A549 (cell line): ENCODE results near the gene ARHGAP9. TPM values are rescaled to one million over a fixed set of nuclear protein-coding genes. Genes with fewer than 3 reads are reported as not detected.

ENCODE experiments used
- ATAC-seq, 2 experiments: fragments of 200-7000 bp in 1 of 2; fragments of >200 bp in 1 of 2; cut with Nextera tagmentation in 1 of 2; cut with Tn5 transposase in 1 of 2; 3 replicates each; pipeline versions ENCODE4 v1.8.0 to v1.9.1; 2018 to 2020; ENCODE audit warnings: mild to moderate bottlenecking in 1 of 2, moderate library complexity in 1 of 2
- CTCF ChIA-PET: fragments of 300-600 bp; sonication (Branson Sonifier 250); formaldehyde crosslinking; extraction: SDS; loops from one replicate; lab custom pipeline; 2021; ENCODE audit warnings: antibody characterized with exemption, inconsistent platforms; lab: Yijun Ruan, JAX
- POLR2A ChIA-PET: fragments of 350-600 bp; formaldehyde crosslinking; extraction: SDS; loops from one replicate; lab custom pipeline; 2021; ENCODE audit warnings: antibody characterized with exemption, inconsistent platforms; lab: Yijun Ruan, JAX
- DNase-seq, 2 experiments: peaks; one replicate each; pipeline versions ENCODE4 v3.0.0 to v3.0.0-alpha.2; 2011 to 2016; ENCODE audit warnings: low read depth in 1 of 2, low spot score in 1 of 2
- FAIRE-seq: peaks from 2 replicates; lab custom pipeline; 2011; peaks lifted over from hg19 to GRCh38; lab: Jason Lieb, UNC
- H3K27ac ChIP-seq, 2 experiments: fragments of >200 bp; sonication (Bioruptor Twin); formaldehyde crosslinking; 3 replicates each; pipeline ENCODE4 v1.5.1; 2016 to 2017
- H3K4me1 ChIP-seq: fragments of >200 bp; sonication (Bioruptor Twin); formaldehyde crosslinking; 3 replicates; pipeline ENCODE4 v1.6.1; 2016
- H3K4me2 ChIP-seq: fragments of >200 bp; sonication (Bioruptor Twin); formaldehyde crosslinking; 3 replicates; pipeline ENCODE4 v1.6.1; 2016
- H3K4me3 ChIP-seq: fragments of >200 bp; sonication (Bioruptor Twin); formaldehyde crosslinking; 3 replicates; pipeline ENCODE4 v1.5.1; 2016
- H3K9me3 ChIP-seq: fragments of >200 bp; sonication (Bioruptor Twin); formaldehyde crosslinking; 3 replicates; pipeline ENCODE4 v1.6.1; 2016
- CBX8 ChIP-seq: fragments of 200-600 bp; sonication (generic); IDR thresholded peaks from 2 replicates; pipeline ENCODE4 v1.6.1; 2016
- CEBPB ChIP-seq, 2 experiments: fragments of >200 bp in 1 of 2; sonication (Bioruptor Twin) in 1 of 2; formaldehyde crosslinking in 1 of 2; IDR thresholded peaks; 2 replicates each; pipeline ENCODE4 v1.6.1; 2012 to 2016
- CHD2 ChIP-seq: fragments of 150-350 bp; IDR thresholded peaks from 2 replicates; pipeline ENCODE4 v1.6.1; 2014; ENCODE audit warnings: low read length; ENCODE audit not compliant: partially characterized antibody
- CHD4 ChIP-seq: fragments of 200-600 bp; sonication (generic); IDR thresholded peaks from 2 replicates; pipeline ENCODE4 v1.6.1; 2016; ENCODE audit warnings: antibody characterized with exemption, mild to moderate bottlenecking, borderline replicate concordance
- EHF ChIP-seq: fragments of 250-450 bp; sonication (Bioruptor Pico); IDR thresholded peaks from 2 replicates; pipeline ENCODE4 v1.5.0; 2020; ENCODE audit warnings: mild to moderate bottlenecking
- EHMT2 ChIP-seq: fragments of 200-600 bp; sonication (generic); IDR thresholded peaks from 2 replicates; pipeline ENCODE4 v1.6.1; 2016; ENCODE audit warnings: antibody characterized with exemption, low read depth, mild to moderate bottlenecking, moderate library complexity
- EP300 ChIP-seq, 2 experiments: fragments of >200 bp; sonication (Bioruptor Twin); formaldehyde crosslinking; IDR thresholded peaks; 2 replicates in 1 of 2; 3 replicates in 1 of 2; pipeline ENCODE4 v1.6.1; 2016 to 2017
- FOSL2 ChIP-seq, 2 experiments: fragments of 450-650 bp in 1 of 2; fragments of >200 bp in 1 of 2; sonication (Bioruptor Twin) in 1 of 2; formaldehyde crosslinking; IDR thresholded peaks; 2 replicates each; pipeline versions ENCODE4 v1.5.0 to v1.6.1; 2016 to 2020; ENCODE audit warnings: mild to moderate bottlenecking in 1 of 2, moderate library complexity in 1 of 2
- FOXS1 ChIP-seq: fragments of 250-450 bp; sonication (Bioruptor Pico); IDR thresholded peaks from 2 replicates; pipeline ENCODE4 v1.5.0; 2020; ENCODE audit warnings: mild to moderate bottlenecking, moderate library complexity
- GATA3 ChIP-seq: IDR thresholded peaks from 2 replicates; pipeline ENCODE4 v1.6.1; 2012; ENCODE audit warnings: borderline replicate concordance
- HEYL ChIP-seq: fragments of 250-450 bp; sonication (Bioruptor Pico); IDR thresholded peaks from 2 replicates; pipeline ENCODE4 v1.8.0; 2021; ENCODE audit warnings: mild to moderate bottlenecking, moderate library complexity
- HOXA7 ChIP-seq: fragments of 250-450 bp; sonication (Bioruptor Pico); IDR thresholded peaks from 2 replicates; pipeline ENCODE4 v1.5.0; 2020; ENCODE audit warnings: mild to moderate bottlenecking, moderate library complexity
- HOXB5 ChIP-seq: fragments of 250-450 bp; sonication (Bioruptor Pico); IDR thresholded peaks from 2 replicates; pipeline ENCODE4 v1.5.0; 2020; ENCODE audit warnings: mild to moderate bottlenecking, moderate library complexity
- JUNB ChIP-seq: fragments of >200 bp; sonication (Bioruptor Twin); formaldehyde crosslinking; IDR thresholded peaks from 2 replicates; pipeline ENCODE4 v1.6.1; 2016
- KDM1A ChIP-seq: fragments of 200-600 bp; sonication (generic); IDR thresholded peaks from 2 replicates; pipeline ENCODE4 v1.6.1; 2016; ENCODE audit warnings: low read depth, mild to moderate bottlenecking
- KDM5A ChIP-seq: fragments of 200-600 bp; sonication (generic); IDR thresholded peaks from 2 replicates; pipeline ENCODE4 v1.6.1; 2016; ENCODE audit warnings: antibody characterized with exemption, mild to moderate bottlenecking
- MAFK ChIP-seq: fragments of 450-650 bp; IDR thresholded peaks from 2 replicates; pipeline ENCODE4 v1.6.1; 2014; ENCODE audit not compliant: partially characterized antibody
- NR3C1 ChIP-seq: fragments of >200 bp; sonication (Bioruptor Twin); formaldehyde crosslinking; IDR thresholded peaks from 3 replicates; pipeline ENCODE4 v1.6.1; 2017
- POLR2AphosphoS2 ChIP-seq: conservative IDR thresholded peaks from 2 replicates; pipeline ENCODE4 v1.6.1; 2012; ENCODE audit warnings: low read length, improper control_type of control experiment, inconsistent platforms
- RARB ChIP-seq: fragments of 250-450 bp; sonication (Bioruptor Pico); IDR thresholded peaks from 2 replicates; pipeline ENCODE4 v1.8.0; 2021; ENCODE audit warnings: mild to moderate bottlenecking, moderate library complexity
- RCOR1 ChIP-seq: fragments of 150-350 bp; IDR thresholded peaks from 2 replicates; pipeline ENCODE4 v1.6.1; 2014; ENCODE audit warnings: antibody characterized with exemption, low read length, low read depth
- RFX5 ChIP-seq: fragments of 450-650 bp; IDR thresholded peaks from 2 replicates; pipeline ENCODE4 v1.7.1; 2014; ENCODE audit warnings: antibody characterized with exemption, mild to moderate bottlenecking, moderate library complexity
- ZC3H11A ChIP-seq: fragments of 450-650 bp; IDR thresholded peaks from 2 replicates; pipeline ENCODE4 v1.6.1; 2014; ENCODE audit warnings: antibody characterized with exemption, mild to moderate bottlenecking
- ZSCAN20 ChIP-seq: fragments of 250-450 bp; sonication (Bioruptor Pico); IDR thresholded peaks from 2 replicates; pipeline ENCODE4 v1.8.0; 2022; ENCODE audit warnings: mild to moderate bottlenecking, moderate library complexity
- WGBS: methylation state at CpG from one replicate; pipeline ENCODE4 v1.1.6; 2017; ENCODE audit errors: missing lambda C conversion rate; 5-methylcytosine and 5-hydroxymethylcytosine counted together
- polyA plus RNA-seq, 4 experiments: library from polyadenylated mRNA; depleted of rRNA in 3 of 4; stranded (reverse); fragments of >200 nt; fragmentation: RNase III in 1 of 4; extraction: RNeasy Plus Mini Kit Qiagen cat#74134 plus additional on column Dnase treatment in 1 of 4; gene quantifications; 2 replicates in 3 of 4; 3 replicates in 1 of 4; pipeline ENCODE4 v1.2.3, GENCODE V29; 2011 to 2017
- TF ChIP-seq, protein P1 (sequence below): IDR thresholded peaks from 2 replicates; pipeline ENCODE4 v1.6.1; 2012
- TF ChIP-seq, protein P2 (sequence below): IDR thresholded peaks from 2 replicates; pipeline ENCODE4 v1.6.1; 2012
- TF ChIP-seq, protein P3 (sequence below): fragments of >200 bp; sonication (Bioruptor Twin); formaldehyde crosslinking; IDR thresholded peaks from 3 replicates; pipeline ENCODE4 v1.6.1; 2016
- TF ChIP-seq, protein P4 (sequence below): fragments of 450-650 bp; IDR thresholded peaks from 2 replicates; pipeline ENCODE4 v1.6.1; 2014; ENCODE audit warnings: antibody characterized with exemption
- TF ChIP-seq, protein P5 (sequence below): fragments of 250-450 bp; sonication (Bioruptor Pico); IDR thresholded peaks from 2 replicates; pipeline ENCODE4 v1.5.0; 2021; ENCODE audit warnings: mild to moderate bottlenecking, moderate library complexity, borderline replicate concordance
- TF ChIP-seq, protein P6 (sequence below): fragments of 150-350 bp; IDR thresholded peaks from 2 replicates; pipeline ENCODE4 v1.6.1; 2014; ENCODE audit warnings: low read depth, mild to moderate bottlenecking, low read length

The ARHGAP9 gene
- polyA plus RNA-seq, 2 of the 4 experiments (the other 2 are of a cell fraction): 0.25 TPM; not detected in 1

DNA sequence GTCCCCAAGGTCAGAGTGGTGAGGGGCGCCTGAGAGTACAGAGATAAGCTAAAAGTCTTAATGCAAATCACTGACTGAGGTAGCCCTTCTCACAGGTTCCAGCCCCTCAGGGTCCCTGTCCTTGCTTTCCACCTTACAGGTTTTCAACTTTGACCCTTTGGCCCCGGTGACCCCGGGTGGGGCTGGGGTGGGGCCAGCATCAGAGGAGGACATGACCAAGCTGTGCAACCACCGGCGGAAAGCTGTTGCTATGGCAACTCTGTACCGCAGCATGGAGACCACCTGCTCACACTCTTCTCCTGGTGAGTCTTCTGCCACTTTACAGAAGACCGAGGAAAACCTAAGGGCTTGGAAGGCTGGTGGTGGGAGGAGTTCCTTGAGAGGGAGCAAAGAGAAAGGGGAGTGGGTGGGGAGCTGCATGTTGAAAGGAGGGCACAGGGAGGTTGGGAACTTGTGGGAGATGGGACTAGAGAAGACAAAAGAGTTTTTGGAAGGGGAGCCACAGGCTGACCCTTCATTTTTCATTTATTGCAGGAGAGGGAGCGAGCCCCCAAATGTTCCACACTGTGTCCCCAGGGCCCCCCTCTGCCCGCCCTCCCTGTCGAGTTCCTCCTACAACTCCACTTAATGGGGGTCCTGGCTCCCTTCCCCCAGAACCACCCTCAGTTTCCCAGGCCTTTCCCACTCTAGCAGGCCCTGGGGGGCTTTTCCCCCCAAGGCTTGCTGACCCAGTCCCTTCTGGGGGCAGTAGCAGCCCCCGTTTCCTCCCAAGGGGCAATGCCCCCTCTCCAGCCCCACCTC, 45.3 kb upstream of the ARHGAP9 start:
- Histone ChIP-seq H3K4me1 (peaks cover 36% of the 10 kb centered on the region), H3K27ac (no peak overlapping the region), H3K4me2 (peak overlapping the region; percentile 92), H3K9me3 (no peaks in the 10 kb centered on the region), H3K4me3 (no peak overlapping the region)
- CTCF ChIA-PET: interaction anchor here (0.6 to 1.9 kb wide), 8 partner anchors 9 to 282 kb away, joined by 3 to 7 read pairs (median 4); no protein-coding TSS in a partner anchor
- 68% methylated on average over 10 of the region's 11 CpGs for WGBS
- no peak for FAIRE-seq
- no peak for ATAC-seq
- POLR2A ChIA-PET: no interaction called here
- TF ChIP-seq, protein P1, sequence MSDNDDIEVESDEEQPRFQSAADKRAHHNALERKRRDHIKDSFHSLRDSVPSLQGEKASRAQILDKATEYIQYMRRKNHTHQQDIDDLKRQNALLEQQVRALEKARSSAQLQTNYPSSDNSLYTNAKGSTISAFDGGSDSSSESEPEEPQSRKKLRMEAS: no peak
- TF ChIP-seq JUNB (no peak), FOSL2 (IDR thresholded peaks at IDR 0.05) (no peak), FOSL2 (CRISPR knock-in tag; IDR thresholded peaks at IDR 0.05) (no peak), ZSCAN20 (no peak), ZC3H11A (no peak), POLR2AphosphoS2 (no peak), MAFK (no peak), HOXA7 (CRISPR knock-in tag) (no peak), RARB (CRISPR knock-in tag) (no peak), CEBPB (IDR thresholded peaks at IDR 0.05) (no peak), KDM5A (no peak), RFX5 (no peak), EP300 (IDR thresholded peaks at IDR 0.05) (no peak), EHMT2 (no peak), NR3C1 (no peak), GATA3 (no peak), RCOR1 (no peak)
- TF ChIP-seq, protein P2, sequence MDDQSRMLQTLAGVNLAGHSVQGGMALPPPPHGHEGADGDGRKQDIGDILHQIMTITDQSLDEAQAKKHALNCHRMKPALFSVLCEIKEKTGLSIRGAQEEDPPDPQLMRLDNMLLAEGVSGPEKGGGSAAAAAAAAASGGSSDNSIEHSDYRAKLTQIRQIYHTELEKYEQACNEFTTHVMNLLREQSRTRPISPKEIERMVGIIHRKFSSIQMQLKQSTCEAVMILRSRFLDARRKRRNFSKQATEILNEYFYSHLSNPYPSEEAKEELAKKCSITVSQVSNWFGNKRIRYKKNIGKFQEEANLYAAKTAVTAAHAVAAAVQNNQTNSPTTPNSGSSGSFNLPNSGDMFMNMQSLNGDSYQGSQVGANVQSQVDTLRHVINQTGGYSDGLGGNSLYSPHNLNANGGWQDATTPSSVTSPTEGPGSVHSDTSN: no peak
- TF ChIP-seq, protein P3, sequence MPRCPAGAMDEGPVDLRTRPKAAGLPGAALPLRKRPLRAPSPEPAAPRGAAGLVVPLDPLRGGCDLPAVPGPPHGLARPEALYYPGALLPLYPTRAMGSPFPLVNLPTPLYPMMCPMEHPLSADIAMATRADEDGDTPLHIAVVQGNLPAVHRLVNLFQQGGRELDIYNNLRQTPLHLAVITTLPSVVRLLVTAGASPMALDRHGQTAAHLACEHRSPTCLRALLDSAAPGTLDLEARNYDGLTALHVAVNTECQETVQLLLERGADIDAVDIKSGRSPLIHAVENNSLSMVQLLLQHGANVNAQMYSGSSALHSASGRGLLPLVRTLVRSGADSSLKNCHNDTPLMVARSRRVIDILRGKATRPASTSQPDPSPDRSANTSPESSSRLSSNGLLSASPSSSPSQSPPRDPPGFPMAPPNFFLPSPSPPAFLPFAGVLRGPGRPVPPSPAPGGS: no peak
- TF ChIP-seq, all 56 proteins: peak for 0
- DNase-seq: no peak

DNA sequence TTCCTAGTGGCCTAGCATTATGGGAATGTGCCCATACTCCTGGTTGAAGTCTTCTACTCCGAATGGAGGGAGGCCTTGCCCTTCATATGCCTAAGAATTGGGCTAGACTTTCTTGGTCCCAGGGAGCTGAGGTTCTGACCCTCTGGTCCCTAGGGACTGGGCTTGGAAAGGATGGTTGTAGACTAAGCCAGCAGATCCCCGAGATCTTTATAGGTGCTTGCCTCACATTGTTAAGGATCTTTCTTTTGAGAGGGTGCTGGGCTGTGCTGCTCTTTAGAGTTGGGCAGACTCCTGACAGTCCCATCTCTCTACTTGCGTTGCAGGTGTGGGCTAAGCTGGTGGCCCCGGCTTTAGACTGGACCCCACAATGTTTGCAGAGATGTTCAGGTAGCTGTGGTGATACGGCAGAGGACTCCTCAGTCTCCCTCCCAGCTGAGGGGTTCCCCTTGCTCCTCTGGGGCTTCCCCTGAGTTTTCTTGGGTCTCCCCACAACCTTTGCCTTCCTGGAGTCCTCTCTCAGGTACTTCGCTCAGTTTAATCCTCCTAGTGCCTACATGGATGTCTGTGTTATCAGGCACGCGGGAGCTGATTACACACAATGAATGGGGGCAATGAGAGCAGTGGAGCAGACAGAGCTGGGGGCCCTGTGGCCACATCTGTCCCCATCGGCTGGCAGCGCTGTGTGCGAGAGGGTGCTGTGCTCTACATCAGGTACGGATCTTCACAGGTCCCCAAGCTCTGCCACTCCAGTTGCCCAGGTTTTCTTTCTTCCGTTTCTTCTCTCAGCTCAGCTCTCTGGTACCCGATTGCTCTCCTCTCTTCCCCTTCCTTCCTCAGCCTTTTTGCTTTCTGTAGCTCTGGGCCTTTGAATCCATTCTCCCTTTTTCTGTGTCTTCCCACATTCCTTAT, 44.3 kb upstream of the ARHGAP9 start:
- H3K9me3 ChIP-seq: no peaks in the 10 kb centered on the region
- DNase-seq (no peak), ATAC-seq (no peak), FAIRE-seq (no peak)
- H3K4me1 ChIP-seq: peaks cover 37% of the 10 kb centered on the region
- peak overlapping the region; percentile 95 to 98 for H3K27ac ChIP-seq
- peak overlapping the region; percentile 70 for H3K4me3 ChIP-seq
- WGBS: 90% methylated on average over 14 of the region's 14 CpGs
- POLR2A ChIA-PET: interaction anchor here (1.2 to 1.3 kb wide), 2 partner anchors 9 to 97 kb away, joined by 3 to 5 read pairs; no protein-coding TSS in a partner anchor
- CTCF ChIA-PET: interaction anchor here (0.6 to 1.7 kb wide), 12 partner anchors 9 to 281 kb away, joined by 3 to 6 read pairs (median 4); no protein-coding TSS in a partner anchor
- H3K4me2 ChIP-seq: peak overlapping the region; percentile 92
- TF ChIP-seq NR3C1 (no peak), FOXS1 (CRISPR knock-in tag) (no peak), MAFK (no peak), EHF (no peak), HOXB5 (no peak), FOSL2 (IDR thresholded peaks at IDR 0.05) (no peak), FOSL2 (CRISPR knock-in tag; IDR thresholded peaks at IDR 0.05) (no peak), CHD4 (no peak), KDM1A (no peak), CBX8 (no peak), CHD2 (no peak), HEYL (CRISPR knock-in tag) (no peak)
- TF ChIP-seq, protein P4, sequence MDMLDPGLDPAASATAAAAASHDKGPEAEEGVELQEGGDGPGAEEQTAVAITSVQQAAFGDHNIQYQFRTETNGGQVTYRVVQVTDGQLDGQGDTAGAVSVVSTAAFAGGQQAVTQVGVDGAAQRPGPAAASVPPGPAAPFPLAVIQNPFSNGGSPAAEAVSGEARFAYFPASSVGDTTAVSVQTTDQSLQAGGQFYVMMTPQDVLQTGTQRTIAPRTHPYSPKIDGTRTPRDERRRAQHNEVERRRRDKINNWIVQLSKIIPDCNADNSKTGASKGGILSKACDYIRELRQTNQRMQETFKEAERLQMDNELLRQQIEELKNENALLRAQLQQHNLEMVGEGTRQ: no peak
- TF ChIP-seq, protein P5, sequence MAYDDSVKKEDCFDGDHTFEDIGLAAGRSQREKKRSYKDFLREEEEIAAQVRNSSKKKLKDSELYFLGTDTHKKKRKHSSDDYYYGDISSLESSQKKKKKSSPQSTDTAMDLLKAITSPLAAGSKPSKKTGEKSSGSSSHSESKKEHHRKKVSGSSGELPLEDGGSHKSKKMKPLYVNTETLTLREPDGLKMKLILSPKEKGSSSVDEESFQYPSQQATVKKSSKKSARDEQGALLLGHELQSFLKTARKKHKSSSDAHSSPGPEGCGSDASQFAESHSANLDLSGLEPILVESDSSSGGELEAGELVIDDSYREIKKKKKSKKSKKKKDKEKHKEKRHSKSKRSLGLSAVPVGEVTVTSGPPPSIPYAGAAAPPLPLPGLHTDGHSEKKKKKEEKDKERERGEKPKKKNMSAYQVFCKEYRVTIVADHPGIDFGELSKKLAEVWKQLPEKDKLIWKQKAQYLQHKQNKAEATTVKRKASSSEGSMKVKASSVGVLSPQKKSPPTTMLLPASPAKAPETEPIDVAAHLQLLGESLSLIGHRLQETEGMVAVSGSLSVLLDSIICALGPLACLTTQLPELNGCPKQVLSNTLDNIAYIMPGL: no peak
- TF ChIP-seq, protein P6, sequence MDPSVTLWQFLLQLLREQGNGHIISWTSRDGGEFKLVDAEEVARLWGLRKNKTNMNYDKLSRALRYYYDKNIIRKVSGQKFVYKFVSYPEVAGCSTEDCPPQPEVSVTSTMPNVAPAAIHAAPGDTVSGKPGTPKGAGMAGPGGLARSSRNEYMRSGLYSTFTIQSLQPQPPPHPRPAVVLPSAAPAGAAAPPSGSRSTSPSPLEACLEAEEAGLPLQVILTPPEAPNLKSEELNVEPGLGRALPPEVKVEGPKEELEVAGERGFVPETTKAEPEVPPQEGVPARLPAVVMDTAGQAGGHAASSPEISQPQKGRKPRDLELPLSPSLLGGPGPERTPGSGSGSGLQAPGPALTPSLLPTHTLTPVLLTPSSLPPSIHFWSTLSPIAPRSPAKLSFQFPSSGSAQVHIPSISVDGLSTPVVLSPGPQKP: no peak
